GM10248 (cell line): ENCODE measurements around the gene OLFM4.
"Not testable (repeated sequence)": the region's sequence is repeated elsewhere in the genome, so short reads cannot be mapped to it uniquely, and the experiment has no call there.

Experiments
- CTCF ChIA-PET: fragments of 300-600 bp; sonication (Branson Sonifier 250); formaldehyde crosslinking; extraction: SDS; loops from one replicate; lab custom pipeline; 2021; ENCODE audit warnings: antibody characterized with exemption; lab: Yijun Ruan, JAX
- POLR2A ChIA-PET: fragments of 350-650 bp; sonication (Branson Sonifier 250); formaldehyde crosslinking; extraction: SDS; loops from one replicate; lab custom pipeline; 2020; ENCODE audit warnings: antibody characterized with exemption; lab: Yijun Ruan, JAX
- DNase-seq: peaks from one replicate; pipeline ENCODE4 v3.0.0; 2012; ENCODE audit errors: extremely low spot score
- TF ChIP-seq, protein P1 (sequence below): IDR thresholded peaks from 2 replicates; pipeline ENCODE4 v1.5.1; 2012; ENCODE audit warnings: mild to moderate bottlenecking, low read depth; ENCODE audit errors: extremely low read depth, missing control alignments, control extremely low read depth

Gene OLFM4

DNA sequence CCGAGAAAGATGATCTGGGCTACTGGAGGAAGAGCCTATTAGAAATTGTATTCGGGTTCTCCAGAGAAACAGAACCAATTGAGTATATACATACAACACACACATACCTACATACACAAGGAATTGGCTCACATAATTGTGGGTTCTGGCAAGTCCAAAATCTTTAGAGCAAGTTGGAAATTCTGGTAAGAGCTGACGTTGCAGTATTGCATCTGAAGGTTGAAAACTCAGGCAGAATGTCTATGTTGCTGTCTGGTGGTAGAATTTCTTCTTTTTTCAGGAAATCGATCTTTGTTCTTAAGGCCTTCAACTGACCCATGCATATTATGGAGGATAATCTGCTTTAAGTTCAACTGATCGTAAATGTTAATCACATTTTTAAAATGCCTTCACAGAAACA is 15.5 kb upstream of the OLFM4 start:
- CTCF ChIA-PET: interaction anchor here (1.6 kb wide), 1 partner anchor 20 kb away, joined by 3 read pairs; no protein-coding TSS in a partner anchor
- POLR2A ChIA-PET: no interaction called here
- DNase-seq: no peak
- TF ChIP-seq, protein P1, sequence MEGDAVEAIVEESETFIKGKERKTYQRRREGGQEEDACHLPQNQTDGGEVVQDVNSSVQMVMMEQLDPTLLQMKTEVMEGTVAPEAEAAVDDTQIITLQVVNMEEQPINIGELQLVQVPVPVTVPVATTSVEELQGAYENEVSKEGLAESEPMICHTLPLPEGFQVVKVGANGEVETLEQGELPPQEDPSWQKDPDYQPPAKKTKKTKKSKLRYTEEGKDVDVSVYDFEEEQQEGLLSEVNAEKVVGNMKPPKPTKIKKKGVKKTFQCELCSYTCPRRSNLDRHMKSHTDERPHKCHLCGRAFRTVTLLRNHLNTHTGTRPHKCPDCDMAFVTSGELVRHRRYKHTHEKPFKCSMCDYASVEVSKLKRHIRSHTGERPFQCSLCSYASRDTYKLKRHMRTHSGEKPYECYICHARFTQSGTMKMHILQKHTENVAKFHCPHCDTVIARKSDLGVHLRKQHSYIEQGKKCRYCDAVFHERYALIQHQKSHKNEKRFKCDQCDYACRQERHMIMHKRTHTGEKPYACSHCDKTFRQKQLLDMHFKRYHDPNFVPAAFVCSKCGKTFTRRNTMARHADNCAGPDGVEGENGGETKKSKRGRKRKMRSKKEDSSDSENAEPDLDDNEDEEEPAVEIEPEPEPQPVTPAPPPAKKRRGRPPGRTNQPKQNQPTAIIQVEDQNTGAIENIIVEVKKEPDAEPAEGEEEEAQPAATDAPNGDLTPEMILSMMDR: no peak

DNA sequence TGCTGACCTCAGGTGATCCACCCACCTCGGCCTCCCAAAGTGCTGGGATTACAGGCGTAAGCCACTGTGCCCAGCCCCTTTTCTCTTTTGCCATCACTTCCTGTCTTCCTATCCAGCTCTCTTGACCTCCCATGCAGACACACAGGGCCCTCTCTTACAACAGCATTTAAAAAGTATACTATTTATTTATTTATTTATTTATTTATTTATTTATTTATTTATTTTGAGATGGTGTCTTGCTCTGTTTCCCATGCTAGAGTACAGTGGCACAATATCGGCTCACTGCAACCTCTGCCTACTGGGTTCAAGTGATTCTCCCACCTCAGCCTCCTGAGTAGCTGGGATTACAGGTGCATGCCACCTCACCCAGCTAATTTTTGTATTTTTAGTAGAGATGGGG is 14.6 kb upstream of the OLFM4 start:
- CTCF ChIA-PET, POLR2A ChIA-PET, DNase-seq: not testable (repeated sequence)

DNA sequence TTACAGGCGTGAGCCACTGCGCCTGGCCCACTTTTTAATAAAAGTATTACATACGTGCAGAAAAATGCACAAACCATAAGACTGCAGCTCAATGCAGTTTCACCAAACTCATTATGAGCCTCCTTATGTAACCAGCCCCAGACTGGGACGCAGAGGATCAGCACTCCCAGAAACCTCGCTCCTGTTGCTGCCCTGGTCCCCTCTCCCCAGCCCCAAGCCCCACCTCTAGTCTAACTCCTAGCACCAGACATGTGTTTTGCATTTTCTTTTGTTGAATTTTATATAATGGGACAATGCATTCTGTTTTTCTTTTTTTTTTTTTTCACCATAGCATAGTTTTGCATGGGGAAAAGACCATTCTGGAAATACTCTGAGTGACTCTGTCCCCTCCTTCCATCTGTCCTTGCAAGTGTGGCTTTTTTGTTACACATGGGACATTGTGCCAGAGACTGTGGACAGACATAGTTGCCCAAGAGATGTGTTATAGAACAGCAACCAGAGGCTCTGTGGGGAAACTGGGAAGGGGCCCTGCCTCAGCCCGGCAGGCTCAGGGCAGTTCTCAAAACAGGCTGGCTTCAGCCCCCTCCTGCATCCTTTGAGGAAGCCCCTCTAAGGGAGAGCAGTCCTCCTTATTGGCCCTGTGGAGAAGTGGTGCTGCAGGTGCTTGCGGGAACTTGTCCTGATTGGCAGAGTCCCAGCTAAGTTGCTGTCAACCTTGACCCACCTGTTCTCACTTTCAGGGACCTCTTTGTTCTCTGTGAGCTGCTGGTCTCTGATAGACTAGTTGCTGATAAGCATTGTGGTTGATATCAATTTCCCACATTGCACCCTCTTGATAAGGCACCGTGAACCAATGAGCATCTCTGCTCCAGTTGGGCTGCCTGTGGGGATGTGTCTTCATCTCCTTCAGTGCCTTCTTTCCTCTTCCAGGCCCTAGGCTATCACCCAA is 13.8 kb upstream of the OLFM4 start:
- TF ChIP-seq, protein P1: no peak
- DNase-seq: no peak
- POLR2A ChIA-PET: no interaction called here
- CTCF ChIA-PET: interaction anchor here (1.2 kb wide), 1 partner anchor 47 kb away, joined by 4 read pairs; no protein-coding TSS in a partner anchor

DNA sequence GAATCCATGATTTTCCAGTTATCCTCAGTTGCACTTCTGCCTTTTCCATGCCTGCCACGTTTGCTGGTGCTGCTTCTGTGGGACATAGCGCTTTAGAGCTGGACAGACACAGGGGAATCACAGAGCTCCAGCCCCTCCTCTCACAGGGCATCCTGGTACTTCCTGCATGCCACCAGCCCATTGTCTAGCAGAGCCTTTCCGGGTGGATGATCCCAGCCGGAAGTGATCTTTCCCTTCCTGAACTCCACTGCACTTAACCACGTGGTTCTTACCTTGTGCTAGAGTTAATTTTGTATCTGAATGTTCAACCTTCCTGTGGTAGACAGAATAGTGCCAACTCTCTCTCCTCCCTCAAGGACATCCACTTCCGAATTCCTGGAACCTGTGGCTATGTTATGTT is 12.6 kb upstream of the OLFM4 start:
- TF ChIP-seq, protein P1: no peak
- no peak for DNase-seq
- ChIA-PET POLR2A (no interaction called here), CTCF (interaction anchor here (1.2 kb wide), 1 partner anchor 48 kb away, joined by 4 read pairs; no protein-coding TSS in a partner anchor)

DNA sequence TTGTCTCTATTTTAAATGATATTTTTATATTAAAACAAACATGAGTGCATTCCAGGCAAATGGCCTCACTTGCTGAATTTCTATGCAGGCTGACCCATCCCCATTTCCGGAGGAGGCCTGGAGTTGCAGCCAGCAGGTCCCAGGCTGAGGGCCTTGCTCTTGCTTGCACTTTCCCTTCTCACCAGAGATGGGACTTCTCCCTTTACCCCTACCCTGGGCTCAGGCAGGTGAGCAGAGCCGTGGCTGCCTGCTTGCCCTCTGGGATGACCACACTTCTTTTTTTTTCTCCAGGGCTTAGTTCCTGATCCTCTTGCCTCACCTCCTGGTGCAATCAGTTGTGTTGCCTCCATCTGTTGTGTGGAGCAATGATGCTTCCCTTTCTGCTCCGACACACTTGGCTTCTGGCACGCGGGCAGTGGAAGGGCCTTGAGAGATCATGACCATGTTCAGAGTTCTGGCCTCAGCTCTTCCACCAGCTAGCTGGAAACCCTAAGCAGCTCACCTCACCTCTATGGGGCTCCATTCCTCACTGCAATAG is 11.1 kb upstream of the OLFM4 start:
- ChIA-PET CTCF (interaction anchor here (1.6 kb wide), 1 partner anchor 50 kb away, joined by 5 read pairs; no protein-coding TSS in a partner anchor), POLR2A (no interaction called here)
- TF ChIP-seq, protein P1: no peak
- no peak for DNase-seq

DNA sequence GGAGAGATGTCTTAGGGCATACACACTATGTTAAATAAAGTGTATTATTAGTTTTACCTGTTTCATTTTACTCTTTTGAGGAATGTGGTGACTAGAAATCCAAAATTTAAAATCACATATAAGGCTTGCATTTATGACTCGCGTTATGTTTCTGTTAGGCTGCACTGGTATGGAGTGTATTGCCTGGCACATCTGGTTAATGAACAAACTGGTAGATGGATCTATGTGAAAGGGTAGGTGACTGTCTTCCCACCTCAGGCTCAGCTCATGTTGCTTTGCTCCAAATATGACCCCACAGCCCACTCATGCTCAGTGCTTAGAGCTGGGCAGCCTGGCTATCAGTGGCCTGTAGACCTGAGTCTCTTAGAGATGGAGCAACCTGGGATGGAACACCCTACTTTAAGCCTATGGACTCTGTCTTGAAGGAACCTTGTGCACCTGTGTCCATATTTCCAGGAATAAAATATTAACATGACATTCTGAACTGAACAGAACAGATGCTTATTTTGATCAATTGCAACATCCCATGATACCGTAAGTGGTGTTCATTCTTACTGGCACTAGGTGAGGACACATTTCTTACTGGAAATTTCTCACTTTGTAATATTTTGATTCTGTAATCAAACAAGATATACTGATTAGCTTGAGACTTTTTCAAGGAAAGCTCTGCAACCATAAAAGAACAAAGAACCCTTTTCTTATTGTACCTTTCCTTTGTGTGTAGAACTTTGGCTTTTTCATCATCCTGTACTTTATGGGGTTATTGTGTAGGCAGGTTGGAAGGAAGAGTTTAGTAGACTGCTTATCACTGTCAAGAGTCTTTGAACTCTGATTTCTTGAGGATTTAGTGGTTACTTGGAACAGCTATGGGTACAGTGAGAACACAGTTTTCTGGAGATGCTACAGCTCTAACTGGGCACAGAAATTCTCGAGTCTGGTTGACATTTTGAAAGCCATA is 9.6 kb upstream of the OLFM4 start:
- TF ChIP-seq, protein P1: no peak
- ChIA-PET CTCF (interaction anchor here (1.6 kb wide), 1 partner anchor 51 kb away, joined by 5 read pairs; no protein-coding TSS in a partner anchor), POLR2A (no interaction called here)
- no peak for DNase-seq
